Astrocyte of the cerebellum (primary cell): ENCODE measurements around the gene HBD.
"Not testable (repeated sequence)": the region's sequence is repeated elsewhere in the genome, so short reads cannot be mapped to it uniquely, and the experiment has no call there.

Source experiments
- DNase-seq: peaks from one replicate; pipeline ENCODE4 v3.0.0-alpha.2; 2011; ENCODE audit warnings: low read depth
- H3K4me3 ChIP-seq: 2 replicates; pipeline ENCODE4 v1.5.1; 2011; ENCODE audit warnings: mild to moderate bottlenecking, low read depth, low read length, moderate library complexity
- CTCF ChIP-seq: IDR thresholded peaks from 2 replicates; pipeline ENCODE4 v1.5.1; 2012; ENCODE audit warnings: low read length, low read depth, moderate library complexity, mild to moderate bottlenecking; ENCODE audit errors: missing control alignments
- in situ Hi-C: cut with HindIII; loops from 2 replicates; pipeline ENCODE4 v1.10.0; 2017; ENCODE audit warnings: low sequenced_read_pairs

Gene HBD

GRCh38 chr11:5269715-5270147, 35.4 kb upstream of the HBD start, which contains the start of gene HBE1:
Gene HBE1 (minus strand): TSS chr11:5269945. CDS start chr11:5269890, 55 bp downstream.
- in situ Hi-C loops = no loop called here
- no peak for TF ChIP-seq CTCF
- H3K4me3 ChIP-seq = no peak within 1 kb of the TSS
- DNase-seq = no peak

GRCh38 chr11:5267033-5267563, 32.8 kb upstream of the HBD start:
- in situ Hi-C loops = no loop called here
- no peak for TF ChIP-seq CTCF

GRCh38 chr11:5266609-5267008, 32.3 kb upstream of the HBD start:
- no peak overlapping the region for H3K4me3 ChIP-seq
- no peak for TF ChIP-seq CTCF
- DNase-seq = no peak
- in situ Hi-C loops = no loop called here

More at GRCh38 chr11:5267033-5267563, 32.8 kb upstream of the HBD start:
- no peak overlapping the region for H3K4me3 ChIP-seq
- no peak for DNase-seq

GRCh38 chr11:5265832-5266231, 31.5 kb upstream of the HBD start:
- no peak for DNase-seq
- in situ Hi-C loops = no loop called here
- TF ChIP-seq CTCF = no peak

GRCh38 chr11:5258543-5259262, 24.4 kb upstream of the HBD start:
- no peak for DNase-seq
- no peak overlapping the region for H3K4me3 ChIP-seq
- in situ Hi-C loops = no loop called here
- TF ChIP-seq CTCF = no peak

More at GRCh38 chr11:5265832-5266231, 31.5 kb upstream of the HBD start:
- H3K4me3 ChIP-seq = no peak overlapping the region

GRCh38 chr11:5257296-5257695, 23.0 kb upstream of the HBD start:
- in situ Hi-C loops = no loop called here
- no peak overlapping the region for H3K4me3 ChIP-seq
- DNase-seq = no peak
- no peak for TF ChIP-seq CTCF

- in situ Hi-C loops, H3K4me3 ChIP-seq, DNase-seq: not testable (repeated sequence)
These were observed 20.5 kb upstream of the HBD start, which contains the start of gene HBG2 for GRCh38 chr11:5254646-5255413. Gene HBG2 (minus strand): TSS chr11:5254781. CDS start chr11:5254728, 53 bp downstream.

- DNase-seq, H3K4me3 ChIP-seq, in situ Hi-C loops: not testable (repeated sequence)
These were observed 19.7 kb upstream of the HBD start for GRCh38 chr11:5254023-5254422.

GRCh38 chr11:5253440-5253839, 19.2 kb upstream of the HBD start:
- DNase-seq, in situ Hi-C loops, H3K4me3 ChIP-seq: not testable (repeated sequence)
